ENCODE measurements around the gene RNF220.

Gene RNF220

DNA sequence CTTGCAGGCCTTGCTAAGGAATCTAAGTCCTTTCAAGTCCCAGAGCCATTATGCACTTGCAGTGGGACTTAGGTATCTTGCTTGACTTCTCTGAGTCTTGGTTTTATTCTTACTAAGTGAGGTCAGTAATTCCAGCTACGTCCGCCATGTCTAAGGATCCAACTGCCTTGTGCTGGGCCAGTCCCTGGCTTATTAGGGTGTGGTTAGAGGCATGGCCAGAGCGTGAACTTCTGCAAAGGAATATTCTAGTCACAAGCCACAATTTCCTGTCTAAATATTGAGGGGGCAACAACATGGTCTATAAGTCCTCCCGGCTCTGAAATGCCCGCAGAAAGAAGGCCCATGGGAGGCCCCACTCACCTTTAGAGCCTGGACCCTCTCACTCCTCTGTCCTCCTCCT is 186.3 kb downstream of the RNF220 start:
- DNase-seq: no peak

DNA sequence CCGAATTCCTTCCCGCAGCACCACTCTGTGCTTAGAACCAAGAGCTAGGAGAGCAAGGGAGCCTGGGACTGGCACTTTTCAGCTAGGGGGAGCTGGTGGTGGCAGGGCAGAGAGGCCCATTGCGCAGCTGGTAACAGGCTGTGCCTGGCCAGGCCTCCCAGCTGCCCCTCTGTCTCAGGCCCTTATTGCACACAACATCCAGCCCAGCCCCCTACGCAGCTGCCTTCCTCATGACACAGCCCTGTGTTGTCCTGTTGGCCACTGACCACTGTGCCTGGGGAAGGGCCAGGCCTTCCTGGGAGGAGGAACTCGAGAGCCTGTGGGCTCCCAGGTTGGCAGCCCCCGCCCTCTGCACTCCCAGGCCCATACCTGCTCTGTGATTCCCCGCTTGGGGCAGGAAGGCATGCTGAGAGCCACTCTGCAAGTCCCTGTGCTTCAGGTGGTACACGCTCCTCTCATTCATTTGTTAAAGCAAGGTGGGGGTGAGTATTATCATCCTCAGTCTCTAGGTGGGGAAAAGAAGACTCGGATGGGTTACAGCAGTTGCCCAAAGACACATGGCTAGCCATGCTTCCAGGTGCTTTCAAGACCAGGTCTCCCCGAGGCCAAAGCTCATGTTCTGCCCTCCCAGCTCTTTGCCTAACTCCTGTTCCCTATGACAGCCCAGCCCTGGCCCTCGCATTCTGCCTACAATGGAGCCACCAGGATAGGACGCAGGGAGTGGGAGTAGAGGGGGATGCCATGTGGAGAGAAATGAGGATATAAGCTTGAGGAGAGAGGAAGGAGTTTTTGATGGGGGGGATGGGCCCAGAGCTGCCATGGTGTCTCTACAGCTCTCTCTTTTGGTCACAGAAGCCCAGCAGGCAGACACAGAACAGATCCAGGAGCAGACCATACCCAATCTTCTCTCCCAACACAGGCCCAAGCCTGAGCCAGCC is 187.4 kb downstream of the RNF220 start:
- DNase-seq: no peak

DNA sequence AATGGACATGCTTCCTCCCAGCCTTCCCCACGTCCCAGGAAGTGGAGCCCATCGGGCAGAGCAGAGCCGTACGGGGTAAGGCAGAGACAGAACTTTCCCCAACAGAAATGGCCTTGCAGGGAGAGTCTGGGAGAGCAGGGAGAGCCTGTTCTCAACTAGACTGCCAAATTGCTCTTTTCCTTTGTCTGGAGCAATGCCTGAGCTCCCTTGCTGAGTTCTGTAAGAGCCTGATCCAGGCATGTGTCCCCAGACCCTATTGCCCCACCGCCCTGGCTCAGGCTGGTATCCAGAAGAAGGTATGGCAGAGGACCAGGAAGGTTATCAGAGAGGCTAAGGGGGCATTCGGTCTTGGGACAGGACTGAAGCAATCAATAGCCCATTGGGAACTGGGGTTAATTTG is 189.3 kb downstream of the RNF220 start:
- no peak for DNase-seq

DNA sequence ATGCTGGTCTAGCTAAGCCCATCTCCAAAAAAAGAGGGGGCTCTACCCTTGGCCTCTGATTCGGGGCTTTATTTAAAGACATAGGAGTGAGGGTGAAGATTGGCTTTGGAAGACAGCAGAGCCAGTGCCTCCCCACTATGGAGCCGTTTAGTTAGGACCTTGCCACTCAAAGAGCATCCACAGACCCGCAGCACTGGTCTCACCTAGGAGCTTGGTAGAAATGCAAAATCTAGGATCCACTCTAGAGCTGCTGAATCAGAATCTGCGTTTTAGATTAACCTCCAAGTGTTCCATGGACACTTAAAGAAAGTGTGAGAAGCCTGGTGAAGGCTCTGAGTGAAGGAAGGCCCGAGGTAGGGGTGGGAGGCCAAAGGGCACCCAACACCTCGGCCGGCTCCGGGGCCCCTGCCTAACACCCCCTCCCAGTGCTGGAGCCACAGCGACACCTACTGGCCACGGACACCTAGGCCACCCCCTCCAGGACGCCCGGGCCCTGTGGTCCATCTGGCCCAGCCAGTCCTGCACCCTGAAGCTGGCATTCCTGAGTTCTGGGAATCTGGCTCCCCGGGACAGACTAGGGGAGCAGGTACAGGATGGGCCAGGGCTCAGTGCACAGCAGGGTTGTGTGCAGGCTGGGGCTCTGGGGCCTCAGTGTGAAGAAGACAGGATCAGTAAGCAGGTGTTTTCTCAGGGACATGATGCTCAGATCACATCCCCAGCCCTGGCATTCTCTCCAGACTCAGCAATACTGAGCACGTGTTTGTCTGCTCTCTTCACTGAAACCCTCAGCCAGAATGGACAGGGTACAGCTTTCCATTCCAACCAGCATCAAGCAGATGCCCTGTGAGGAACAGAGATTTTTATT is 190.0 kb downstream of the RNF220 start:
- peak; percentile 35 for DNase-seq

DNA sequence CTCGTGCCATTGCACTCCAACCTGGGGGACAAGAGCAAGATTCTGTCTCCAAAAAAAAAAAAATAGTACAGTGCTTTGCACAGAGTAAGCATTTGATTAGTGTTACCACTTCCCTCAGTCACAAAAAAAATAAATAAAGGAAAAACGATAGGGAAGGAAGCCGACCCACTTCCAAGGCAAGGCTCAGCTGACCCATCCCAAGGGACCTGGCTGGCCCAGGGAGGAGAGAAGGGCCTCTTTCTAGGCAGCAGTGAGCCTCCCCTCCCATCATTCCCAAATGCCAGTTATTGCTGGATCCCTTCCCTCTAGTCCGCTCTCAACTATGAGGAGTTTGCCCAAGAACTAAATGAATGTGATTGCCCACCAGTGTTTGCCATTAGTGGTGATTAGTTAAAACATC is 191.5 kb downstream of the RNF220 start:
- no peak for DNase-seq

DNA sequence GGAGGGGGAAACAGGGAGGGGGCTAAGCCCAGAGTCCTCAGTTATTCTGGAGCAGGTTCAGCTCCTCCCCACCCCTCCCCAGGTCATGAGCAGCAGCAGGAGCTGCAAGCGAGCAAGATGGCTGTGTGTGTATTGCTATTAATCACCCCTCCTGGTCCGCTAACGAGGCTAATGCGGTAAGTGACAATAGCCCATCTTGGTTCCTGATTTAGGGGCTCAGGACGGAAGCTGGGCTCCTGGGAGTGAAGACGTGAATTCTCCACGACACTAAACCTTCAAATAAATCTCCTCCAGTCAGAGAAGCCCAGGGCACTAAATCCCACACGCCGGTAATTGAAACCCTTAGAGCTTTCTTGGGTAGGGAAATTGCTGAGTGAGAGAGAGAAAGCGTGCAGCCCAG is 193.1 kb downstream of the RNF220 start:
- DNase-seq: no peak

DNA sequence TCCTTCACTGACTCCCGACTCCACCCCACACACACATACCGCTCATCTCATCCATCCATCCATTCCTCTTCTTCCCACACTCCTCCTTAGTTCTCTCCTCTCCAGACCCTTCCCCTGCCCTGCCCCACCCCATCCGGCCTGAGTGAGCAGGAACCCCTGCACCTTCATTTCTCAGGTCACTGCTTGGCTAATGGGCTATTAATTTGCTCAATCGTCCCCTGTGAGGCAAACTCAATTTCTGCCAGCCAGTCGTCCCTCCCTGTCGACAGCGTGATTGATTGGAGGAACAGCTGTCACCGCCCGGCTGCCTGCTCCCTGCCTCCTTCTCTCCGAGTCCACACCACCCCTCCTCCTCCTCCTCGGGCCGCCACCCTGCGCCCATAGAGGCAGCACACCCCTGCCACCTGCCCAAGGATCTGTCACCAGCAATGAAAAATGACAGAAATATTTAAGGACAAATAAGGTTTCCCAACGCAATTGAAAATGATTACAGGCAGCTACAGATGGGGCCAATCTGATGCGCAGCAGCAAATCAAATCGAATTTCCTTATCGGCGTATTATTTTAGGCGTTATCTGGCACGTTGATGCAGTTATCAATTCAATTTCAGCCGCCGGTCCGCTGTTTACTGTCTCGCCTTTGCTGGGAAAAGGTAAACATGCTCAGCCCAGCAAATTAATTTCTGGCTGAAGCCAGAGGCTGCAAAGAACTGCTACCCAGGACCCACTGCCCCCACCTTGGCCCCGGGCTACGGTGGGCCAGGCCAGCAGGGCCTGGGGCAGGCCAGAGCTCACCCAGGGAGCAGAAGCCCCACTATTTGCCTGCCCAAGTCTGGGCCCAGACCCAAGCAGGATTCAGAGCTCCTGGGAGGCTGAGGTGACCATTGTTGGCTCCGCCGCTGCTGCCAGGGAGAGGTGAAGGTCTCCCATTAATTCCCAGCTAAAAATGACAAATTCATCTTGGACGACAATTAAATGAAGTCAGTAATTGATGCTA is 197.9 kb downstream of the RNF220 start:
- DNase-seq: no peak

DNA sequence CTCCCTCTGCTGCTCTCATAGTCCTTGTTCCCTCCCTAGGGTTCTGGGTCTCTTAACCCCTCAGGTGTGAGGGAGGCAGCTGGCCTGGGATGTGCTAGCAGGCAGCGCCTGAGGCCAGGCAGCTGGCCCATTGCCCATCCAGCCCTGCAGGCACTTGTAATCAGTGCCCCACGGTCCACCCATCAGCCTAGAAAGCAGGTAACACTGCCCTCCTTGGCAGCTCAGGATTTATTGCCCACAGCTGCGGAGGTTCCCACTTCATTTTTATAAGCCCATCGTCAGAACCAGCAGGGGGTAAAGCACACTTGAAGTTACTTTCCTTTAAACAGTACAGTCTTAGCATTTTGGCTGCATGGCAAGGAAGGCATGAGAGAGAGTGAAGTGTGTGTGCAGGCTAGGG is 198.7 kb downstream of the RNF220 start:
- no peak for DNase-seq

DNA sequence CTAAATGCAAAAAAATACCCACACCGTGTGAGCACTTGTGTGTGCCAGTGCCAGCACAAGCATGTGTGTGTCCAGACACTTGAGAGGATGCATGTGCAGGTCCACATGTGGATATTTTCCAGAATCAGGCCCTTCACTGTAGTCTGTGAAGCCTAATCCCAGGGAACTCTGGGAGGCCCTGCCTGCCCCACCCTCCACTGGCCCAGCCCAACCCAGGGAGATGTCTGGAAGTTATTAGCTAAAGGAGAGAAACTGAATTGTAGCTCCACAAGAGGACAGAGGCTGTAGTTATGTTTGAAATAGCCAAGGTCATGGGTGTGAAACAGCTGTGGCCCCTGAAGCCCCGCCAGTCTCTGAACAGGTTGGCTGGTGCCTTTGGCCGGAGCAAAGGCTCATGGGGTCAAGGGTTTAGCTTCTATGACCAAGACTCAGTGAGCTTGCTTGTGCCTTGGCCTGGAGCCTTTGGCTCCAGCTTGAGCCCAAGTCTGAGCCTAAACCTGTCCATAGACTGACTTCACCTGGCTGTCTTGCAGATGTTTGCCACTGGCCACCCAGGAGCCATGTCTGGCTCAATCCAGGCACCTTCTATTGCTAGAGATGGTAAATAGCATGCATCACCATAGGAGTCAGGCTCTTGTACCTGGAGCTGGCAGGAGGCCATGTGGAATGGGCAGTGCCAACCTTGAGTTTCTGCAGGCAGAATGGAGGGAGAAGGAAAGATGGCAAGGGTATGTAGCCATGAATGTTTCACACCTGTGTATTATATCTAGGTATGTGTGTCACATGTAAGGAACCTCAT is 199.3 kb downstream of the RNF220 start:
- no peak for DNase-seq

DNA sequence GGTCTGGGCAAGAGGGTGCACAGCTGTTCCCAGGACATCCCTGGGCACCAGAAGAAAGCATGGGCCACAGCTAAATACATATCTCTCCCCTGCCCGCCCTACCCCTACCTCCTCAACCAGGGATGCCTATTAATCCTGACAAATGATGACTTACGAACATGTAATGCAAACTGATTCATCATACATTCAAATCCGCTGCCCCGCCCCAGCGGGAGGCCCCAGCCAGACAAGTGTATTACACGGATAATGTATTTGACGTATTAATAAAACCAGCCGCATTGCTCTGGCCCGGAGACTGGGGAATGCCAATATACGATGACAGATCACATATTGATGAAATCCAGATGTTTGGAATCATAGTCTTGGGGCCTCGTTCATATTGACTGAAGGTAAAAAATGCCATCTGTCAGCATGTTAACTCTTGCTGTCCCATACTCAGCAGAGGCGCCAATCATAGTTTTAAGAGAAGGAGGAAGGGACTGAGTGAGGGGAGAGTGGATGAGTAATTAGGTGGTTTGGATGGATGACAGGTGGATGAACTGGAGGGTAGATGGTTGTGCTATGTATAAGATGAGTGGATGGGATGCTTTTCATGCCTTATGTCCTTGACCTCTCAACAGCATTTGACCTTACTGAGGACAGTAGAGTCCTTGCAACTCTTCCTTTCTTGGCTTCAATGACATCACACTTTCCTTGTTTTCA is 201.0 kb downstream of the RNF220 start:
- DNase-seq: no peak

DNA sequence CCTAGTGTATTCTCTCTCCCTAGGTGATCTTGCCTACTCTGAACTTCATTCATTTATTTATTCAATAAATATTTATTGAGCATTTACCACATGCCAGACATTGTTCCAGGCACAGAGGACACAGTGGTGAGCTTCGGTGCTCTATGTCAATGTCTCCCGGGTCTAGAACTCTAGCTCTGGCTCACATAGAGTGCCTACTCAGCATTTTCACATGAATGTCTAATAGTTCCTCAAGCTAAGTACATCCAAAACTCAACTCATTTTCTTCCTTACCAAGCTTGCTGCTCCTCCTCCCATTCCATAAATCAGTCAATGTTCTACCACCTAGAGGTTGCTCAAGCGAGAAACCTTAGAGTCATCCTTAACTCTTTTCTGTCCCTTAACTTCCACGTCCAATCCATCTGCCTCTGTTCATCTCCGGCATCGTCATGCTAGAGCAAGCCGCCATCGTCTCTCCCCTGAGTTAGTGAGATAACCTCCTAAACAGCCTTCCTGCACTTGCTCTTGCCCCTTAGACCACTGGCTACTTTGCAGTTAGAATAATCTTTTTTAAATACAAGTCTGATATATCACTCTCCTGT is 201.7 kb downstream of the RNF220 start:
- no peak for DNase-seq

DNA sequence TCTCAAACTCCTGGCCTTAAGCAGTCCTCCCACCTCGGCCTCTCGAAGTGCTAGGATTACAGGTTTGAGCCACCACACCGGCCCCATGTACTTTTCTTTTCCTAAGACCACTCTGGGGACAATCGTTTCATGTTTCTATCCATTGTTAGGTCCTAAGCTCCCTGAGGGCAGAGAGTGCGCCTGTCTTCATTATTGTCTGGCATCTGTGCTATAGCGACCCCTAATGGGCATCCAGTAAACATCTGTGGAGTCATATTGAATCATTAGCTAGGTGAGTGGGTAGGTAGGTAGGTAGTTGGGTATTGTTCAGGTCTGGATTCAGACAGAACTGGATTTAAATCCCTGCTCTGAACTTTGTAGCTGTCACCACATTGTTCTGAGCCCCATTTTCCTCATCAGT is 203.1 kb downstream of the RNF220 start:
- no peak for DNase-seq

DNA sequence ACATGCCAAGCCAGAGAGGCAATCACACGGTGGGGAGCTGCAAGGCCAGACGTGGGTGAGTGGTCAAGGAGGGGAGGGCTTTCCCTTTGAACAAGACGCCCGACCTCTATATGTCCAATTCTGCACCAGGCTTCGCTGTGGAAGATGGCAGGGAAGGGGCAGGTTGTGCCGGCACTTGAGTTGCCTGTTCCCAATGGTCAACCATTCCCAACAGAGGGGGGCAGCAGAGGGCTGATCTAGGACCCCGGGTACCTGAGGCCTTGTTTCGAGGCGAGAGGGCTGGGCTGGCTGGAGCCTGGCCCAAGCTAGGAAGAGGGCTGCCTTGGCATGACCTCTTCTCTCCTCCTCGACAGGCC is 204.3 kb downstream of the RNF220 start:
- no peak for DNase-seq

DNA sequence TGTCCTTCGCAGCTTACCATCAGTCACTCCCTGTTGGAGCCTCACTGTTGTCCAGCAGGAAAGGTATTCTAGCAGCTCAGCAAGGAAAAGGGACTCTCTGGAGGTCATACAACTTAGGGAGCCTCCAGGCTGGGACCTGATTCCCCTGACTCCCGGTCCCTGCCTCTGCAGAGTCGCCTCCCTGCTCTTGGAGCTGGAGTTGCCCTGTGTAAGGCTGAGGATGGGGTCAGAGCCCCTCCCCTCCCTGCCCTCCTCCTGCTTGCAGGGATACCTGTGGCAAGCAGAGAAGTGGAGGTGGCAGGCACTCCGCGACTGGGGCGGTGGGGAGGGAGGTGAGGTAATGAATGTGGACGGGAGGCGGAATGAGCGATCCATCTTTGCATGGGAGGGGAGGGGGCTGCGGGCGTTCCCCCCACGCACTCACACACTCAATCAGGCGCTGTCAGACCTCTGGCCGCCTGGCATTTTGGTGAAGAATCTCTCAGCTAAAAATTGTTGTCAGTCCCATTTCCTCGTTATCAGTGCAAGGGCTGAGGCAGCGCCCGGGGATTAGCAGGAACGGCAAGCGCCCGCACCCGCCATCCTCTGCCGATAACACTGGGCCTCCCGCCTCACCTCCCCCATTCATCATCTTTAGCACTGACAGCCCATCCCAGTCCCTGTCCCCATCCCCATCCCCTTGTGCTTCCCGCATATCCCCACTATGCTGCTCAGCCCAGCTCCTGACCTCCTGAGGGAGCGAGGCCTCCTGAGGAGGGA is 204.9 kb downstream of the RNF220 start:
- DNase-seq: no peak

DNA sequence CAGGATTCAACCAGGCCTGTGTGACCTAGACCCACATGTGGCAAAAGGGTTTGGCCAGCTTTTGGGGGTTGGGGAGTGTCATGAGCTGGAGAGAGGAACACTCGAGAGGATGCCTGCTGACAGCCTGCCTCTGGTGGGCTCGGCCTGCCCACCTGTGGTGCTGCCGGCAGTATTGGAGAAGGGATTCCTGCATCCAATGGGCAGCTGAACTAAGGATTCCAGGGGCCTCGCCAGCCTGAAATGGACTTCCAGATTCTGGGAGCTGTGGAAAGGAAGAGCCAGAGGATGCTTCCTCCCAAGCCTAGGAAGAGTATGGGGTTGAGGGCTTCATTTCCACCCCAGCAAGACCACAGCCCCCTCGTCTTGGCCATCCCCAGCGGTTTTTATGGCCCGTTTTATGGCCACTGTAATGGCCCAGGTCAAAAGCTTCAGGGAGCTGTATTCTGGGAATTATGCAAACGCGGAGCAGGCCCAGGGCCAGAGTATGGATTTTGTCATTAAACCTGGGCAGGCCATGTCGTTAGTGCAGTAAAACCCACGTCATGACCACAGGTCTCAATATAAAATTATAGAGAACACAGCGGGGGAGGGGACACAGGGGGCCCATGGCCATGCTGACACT is 205.6 kb downstream of the RNF220 start:
- DNase-seq: no peak

DNA sequence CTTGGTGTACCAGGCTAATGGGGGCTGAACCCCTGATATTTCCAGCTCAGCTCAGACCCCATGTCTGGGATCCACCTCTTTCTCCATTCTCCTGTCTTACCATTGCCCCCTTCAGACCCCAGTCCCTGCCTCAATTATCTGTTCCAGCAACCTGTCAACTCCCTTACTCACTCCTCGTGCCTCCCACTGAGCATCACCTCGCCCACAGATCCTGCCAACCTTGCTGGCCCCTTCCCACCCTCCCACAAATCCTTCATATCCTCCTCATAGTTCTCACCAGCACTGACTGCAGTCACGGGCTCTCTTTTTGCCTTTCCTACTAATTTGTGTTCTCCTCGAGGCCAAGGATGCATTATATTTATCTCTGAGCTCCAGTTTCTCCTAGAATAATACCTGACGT is 206.4 kb downstream of the RNF220 start:
- no peak for DNase-seq

DNA sequence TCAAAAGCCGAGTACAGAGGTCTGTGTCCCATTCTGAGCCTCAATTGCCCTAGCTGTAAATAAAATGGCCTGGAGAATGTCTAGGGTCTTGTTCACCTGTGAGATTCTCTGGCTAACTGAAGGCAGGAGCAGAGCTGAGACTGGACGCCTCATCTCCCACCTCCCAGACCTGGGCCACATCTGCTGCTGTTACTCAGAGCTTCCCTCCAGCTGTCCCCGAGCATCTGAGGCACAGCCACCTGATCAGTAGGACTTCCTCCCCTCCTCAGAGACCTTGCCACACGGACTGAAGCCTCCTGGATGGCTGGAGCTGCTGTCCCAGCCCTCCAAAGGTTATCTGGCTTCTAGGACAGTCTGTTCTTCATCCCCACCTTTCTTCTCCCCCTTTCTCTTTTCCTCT is 206.8 kb downstream of the RNF220 start:
- DNase-seq: no peak

DNA sequence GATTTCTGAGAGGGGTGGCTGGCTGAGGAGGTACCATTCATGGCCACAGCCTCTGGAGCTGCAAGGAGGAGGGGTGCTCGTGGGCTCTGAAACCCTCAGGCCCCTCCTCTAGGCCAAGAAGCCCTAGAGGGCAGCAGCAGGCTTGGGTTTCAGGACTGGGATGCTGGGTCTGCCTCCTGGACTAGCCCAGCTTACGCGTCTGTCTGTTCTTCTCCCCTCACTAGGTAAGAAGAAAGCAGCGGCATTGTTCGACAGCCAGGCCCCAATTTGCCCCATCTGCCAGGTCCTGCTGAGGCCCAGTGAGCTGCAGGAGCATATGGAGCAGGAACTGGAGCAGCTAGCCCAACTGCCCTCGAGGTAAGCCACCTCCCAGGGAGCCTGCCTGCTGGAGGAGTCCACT is 208.9 kb downstream of the RNF220 start:
- no peak for DNase-seq

DNA sequence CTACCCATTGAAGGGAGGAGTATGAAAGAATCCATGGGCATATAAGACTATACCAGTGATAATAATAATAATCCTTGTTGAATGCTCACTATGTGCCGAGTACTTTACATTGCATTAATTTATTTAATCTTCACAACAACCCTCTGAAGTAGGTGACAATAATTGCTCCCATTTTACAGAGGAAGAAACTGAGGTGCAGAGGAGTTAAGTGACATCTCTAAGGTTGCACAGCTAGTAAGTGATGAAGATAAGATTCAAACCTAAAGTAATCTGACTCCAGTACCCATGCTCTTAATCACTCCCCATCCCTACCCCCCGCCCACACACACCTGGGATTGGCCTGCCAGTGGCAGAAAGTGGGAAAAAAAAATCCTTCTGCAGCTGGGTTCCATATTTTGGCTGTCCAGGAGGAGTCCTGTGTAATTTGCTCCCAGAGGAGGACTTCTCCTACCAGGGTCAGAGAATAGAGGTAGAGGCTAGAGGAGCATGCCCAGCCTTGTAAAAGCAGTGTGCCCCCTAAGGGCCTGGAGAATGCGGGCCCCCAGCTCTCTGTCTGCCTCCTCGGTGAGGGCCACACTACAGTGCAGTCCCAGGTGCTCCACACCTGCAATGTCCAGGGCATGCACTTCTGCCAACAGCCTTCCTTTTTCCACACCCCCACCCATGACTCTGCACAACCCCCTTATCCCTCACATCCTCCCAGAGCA is 211.4 kb downstream of the RNF220 start:
- no peak for DNase-seq
